Peyer's patch (tissue), 4 donors: ENCODE results near the gene RASSF4. TPM values are rescaled to one million over a fixed set of nuclear protein-coding genes. Genes with fewer than 3 reads are reported as not detected.

ENCODE experiments used
- DNase-seq, 3 donors: peaks; one replicate each; pipeline ENCODE4 v3.0.0-alpha.2; 2017 to 2019
- H3K27ac ChIP-seq, 4 donors: fragments of 200-600 bp; sonication (generic); one replicate each; pipeline ENCODE4 v1.5.1; 2016 to 2019
- H3K27me3 ChIP-seq, 2 donors: fragments of 200-600 bp; sonication (generic); one replicate each; pipeline ENCODE4 v1.5.1; 2019
- H3K36me3 ChIP-seq, 3 donors: fragments of 200-600 bp; sonication (generic); one replicate each; pipeline ENCODE4 v1.5.1; 2016 to 2019
- H3K4me1 ChIP-seq, 4 donors: fragments of 200-600 bp; sonication (generic); one replicate each; pipeline ENCODE4 v1.5.1; 2016 to 2019
- H3K4me3 ChIP-seq, 4 donors: fragments of 200-600 bp; sonication (generic); 1 replicate in 3 of 4; 2 replicates in 1 of 4; pipeline ENCODE4 v1.5.1; 2016 to 2019; ENCODE audit warnings: mild to moderate bottlenecking in 1 of 4
- H3K9me3 ChIP-seq, 4 donors: fragments of 200-600 bp; sonication (generic); one replicate each; pipeline ENCODE4 v1.5.1; 2016 to 2019; ENCODE audit warnings: mild to moderate bottlenecking in 1 of 4
- POLR2A ChIP-seq, 2 donors: fragments of 450-650 bp; IDR thresholded peaks; one replicate each; pipeline ENCODE4 v1.5.1; 2017; ENCODE audit warnings: antibody characterized with exemption in 2 of 2, mild to moderate bottlenecking in 2 of 2, moderate library complexity in 2 of 2
- total RNA-seq, 4 donors: library from RNA; depleted of rRNA; stranded (reverse); fragments of >200 nt; gene quantifications; one replicate each; pipeline ENCODE4 v1.1.0, GENCODE V29; 2016
- TF ChIP-seq, protein P1 (sequence below), 6 experiments: fragments of 450-650 bp in 4 of 6; fragments of 200-600 bp in 2 of 6; sonication (generic) in 1 of 6; IDR thresholded peaks; one replicate each; pipeline ENCODE4 v1.5.1; 2017 to 2019; ENCODE audit warnings: antibody characterized with exemption in 6 of 6, mild to moderate bottlenecking in 3 of 6, moderate library complexity in 1 of 6

RASSF4 gene
- total RNA-seq, 4 donors from 2014 or later: 62.7 to 99.6 (median 68.2) TPM

DNA sequence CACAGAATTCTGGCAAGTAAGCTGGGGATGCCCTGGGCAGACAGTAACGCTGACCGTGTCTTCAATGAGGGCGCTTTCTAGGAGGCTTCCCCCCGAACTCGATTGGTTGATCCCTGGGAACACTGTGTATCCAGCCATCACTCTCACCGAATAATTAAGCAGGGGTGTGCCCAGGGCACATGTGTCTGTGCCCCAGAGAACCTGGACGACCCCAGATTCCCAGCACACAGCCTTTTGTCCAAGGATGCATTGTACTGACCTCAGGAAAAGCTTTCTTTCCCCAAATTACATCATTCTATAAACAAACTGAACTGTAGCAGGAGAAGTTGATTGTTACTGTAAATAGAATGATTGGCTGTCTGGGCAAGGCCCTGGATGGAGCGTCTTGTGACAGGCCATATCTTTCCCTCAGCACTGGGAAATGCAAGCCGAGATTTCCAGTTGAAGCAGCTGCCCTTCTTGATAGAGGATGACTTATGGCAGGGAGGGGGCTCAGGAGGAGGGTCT lies 25.6 kb downstream of the RASSF4 start:
- Histone ChIP-seq H3K4me1 (peaks cover 0 to 22% (median 0%) of the 10 kb centered on the region in 4 donors), H3K27ac (peak overlapping the region in 2 of 4 donors; percentile 25 to 31), H3K27me3 (no peaks in the 10 kb centered on the region), H3K36me3 (peaks cover 0 to 31% (median 0%) of the 10 kb centered on the region in 3 donors), H3K9me3 (no peaks in the 10 kb centered on the region), H3K4me3 (no peak overlapping the region)
- peak in 1 of 3 donors; percentile 19 for DNase-seq
- TF ChIP-seq, protein P1, sequence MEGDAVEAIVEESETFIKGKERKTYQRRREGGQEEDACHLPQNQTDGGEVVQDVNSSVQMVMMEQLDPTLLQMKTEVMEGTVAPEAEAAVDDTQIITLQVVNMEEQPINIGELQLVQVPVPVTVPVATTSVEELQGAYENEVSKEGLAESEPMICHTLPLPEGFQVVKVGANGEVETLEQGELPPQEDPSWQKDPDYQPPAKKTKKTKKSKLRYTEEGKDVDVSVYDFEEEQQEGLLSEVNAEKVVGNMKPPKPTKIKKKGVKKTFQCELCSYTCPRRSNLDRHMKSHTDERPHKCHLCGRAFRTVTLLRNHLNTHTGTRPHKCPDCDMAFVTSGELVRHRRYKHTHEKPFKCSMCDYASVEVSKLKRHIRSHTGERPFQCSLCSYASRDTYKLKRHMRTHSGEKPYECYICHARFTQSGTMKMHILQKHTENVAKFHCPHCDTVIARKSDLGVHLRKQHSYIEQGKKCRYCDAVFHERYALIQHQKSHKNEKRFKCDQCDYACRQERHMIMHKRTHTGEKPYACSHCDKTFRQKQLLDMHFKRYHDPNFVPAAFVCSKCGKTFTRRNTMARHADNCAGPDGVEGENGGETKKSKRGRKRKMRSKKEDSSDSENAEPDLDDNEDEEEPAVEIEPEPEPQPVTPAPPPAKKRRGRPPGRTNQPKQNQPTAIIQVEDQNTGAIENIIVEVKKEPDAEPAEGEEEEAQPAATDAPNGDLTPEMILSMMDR (IDR thresholded peaks at IDR 0.05): no peak

DNA sequence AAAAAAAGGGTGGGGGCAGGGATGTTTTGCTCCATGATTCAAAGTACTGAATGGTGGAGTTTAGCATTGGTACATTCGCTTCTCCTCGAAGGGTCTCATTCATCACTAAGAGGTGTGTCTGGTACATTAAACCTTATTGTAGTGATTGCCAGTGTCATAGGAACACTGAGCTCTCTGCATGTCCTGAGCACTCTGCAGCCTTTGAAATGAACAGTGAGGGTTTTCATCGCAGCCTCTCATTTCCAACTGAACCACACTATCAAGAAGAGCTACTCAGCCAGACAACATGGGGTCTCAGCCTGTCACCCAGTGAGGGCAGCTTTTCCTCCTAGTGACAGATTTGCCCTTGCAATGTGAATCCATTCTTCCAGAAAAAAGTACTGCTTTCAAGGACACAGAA lies 26.6 kb downstream of the RASSF4 start:
- TF ChIP-seq, protein P1 (IDR thresholded peaks at IDR 0.05): no peak
- no peak for TF ChIP-seq POLR2A (IDR thresholded peaks at IDR 0.05)
- DNase-seq: peak in 1 of 3 donors; percentile 4
- Histone ChIP-seq H3K4me3 (no peak overlapping the region), H3K36me3 (peaks cover 0 to 35% (median 0%) of the 10 kb centered on the region in 3 donors), H3K27ac (peak overlapping the region in 1 of 4 donors; percentile 26), H3K4me1 (peaks cover 0 to 13% (median 0%) of the 10 kb centered on the region in 4 donors), H3K9me3 (no peaks in the 10 kb centered on the region), H3K27me3 (no peaks in the 10 kb centered on the region)

DNA sequence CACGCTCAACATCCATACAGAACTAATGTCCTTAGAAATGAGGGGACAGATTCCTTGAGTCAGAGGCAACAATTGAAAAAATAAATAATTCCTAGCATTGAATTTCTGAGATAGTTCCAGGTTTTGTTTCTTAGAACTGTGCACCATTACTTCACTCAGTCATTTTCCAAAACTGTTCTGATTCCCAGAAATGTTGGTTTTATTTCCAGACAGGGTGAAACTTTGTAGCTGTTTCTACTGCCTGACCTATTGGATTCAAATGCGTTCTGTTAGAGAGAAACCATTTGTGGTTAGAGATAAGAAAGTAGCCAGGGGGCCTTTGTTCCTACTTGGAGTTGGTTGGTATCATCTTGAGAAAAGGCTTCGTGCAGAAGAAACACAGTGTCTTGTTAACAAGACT lies 27.1 kb downstream of the RASSF4 start:
- H3K27ac ChIP-seq: no peak overlapping the region
- H3K4me1 ChIP-seq: peaks cover 0 to 10% (median 0%) of the 10 kb centered on the region in 4 donors
- DNase-seq: no peak
- peaks cover 0 to 40% (median 0%) of the 10 kb centered on the region in 3 donors for H3K36me3 ChIP-seq
- no peak overlapping the region for H3K4me3 ChIP-seq
- H3K27me3 ChIP-seq: no peaks in the 10 kb centered on the region
- no peaks in the 10 kb centered on the region for H3K9me3 ChIP-seq
- TF ChIP-seq POLR2A (IDR thresholded peaks at IDR 0.05): no peak
- TF ChIP-seq, protein P1 (IDR thresholded peaks at IDR 0.05): no peak

DNA sequence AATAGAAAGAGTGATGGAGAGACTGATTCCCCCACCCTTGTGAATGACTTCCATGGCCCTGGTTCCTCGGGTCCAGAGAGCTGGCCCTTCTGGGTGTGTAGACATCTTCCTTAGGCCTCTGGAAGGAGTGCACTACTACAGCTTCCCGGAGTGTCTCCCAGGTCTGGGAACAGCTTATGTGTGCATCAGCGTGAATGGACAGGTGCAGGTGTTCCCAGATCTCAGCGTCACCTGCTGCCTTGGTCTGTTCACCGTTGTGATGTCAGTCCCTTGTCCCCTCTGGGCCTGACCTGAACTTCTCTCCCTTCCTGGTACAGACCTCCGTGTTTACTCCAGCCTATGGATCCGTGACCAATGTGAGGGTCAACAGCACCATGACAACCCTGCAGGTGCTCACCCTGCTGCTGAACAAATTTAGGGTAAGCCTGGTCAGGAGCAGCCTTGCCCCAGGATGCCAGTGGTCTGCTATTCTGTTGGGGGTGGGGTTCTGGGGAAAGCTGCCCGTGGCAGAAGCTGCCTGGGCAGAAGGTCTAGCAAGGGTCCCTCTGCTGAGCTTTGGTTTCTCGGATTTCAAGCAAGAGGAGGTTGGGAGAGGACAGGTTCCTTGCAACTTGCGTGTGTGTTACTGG lies 29.5 kb downstream of the RASSF4 start:
- H3K4me3 ChIP-seq: no peak overlapping the region
- peaks cover 0 to 51% (median 0%) of the 10 kb centered on the region in 3 donors for H3K36me3 ChIP-seq
- H3K4me1 ChIP-seq: no peaks in the 10 kb centered on the region
- no peak overlapping the region for H3K27ac ChIP-seq
- no peaks in the 10 kb centered on the region for H3K9me3 ChIP-seq
- TF ChIP-seq, protein P1 (IDR thresholded peaks at IDR 0.05): no peak
- no peak for TF ChIP-seq POLR2A (IDR thresholded peaks at IDR 0.05)
- no peaks in the 10 kb centered on the region for H3K27me3 ChIP-seq
- no peak for DNase-seq

DNA sequence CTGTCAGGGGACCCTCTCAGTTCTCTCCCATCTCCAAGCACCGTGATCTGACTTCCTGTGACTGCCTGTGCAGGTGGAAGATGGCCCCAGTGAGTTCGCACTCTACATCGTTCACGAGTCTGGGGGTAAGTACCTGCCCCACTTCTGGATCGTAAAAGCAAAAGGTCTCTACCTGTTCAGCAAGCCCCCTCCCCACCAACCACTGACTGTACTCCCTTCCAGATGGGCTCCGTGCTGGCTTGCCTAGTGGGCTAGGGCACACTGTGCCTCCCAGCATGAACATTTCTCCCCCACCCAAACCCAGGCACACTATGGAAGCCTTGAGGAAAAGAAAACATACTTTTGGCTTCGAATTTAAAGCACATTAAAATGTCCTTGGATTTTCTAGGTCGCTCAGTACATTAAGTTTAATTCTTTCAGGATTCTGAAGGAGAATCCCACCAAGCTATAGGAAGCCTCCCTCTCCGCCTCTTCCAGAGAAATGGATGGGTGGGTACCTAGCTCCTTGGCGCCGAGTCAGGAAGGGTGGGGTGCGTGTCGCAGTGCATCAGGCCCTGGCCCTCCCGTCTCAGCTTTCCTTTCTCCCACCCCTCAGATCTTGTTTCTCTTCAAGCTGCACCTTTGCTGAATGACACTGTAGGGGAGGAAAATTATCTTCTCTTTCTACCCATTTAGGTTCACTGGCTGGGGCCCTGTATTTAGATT lies 30.1 kb downstream of the RASSF4 start:
- TF ChIP-seq, protein P1 (IDR thresholded peaks at IDR 0.05): no peak
- TF ChIP-seq POLR2A (IDR thresholded peaks at IDR 0.05): no peak
- H3K36me3 ChIP-seq: peaks cover 0 to 44% (median 0%) of the 10 kb centered on the region in 3 donors
- no peak overlapping the region for H3K27ac ChIP-seq
- no peaks in the 10 kb centered on the region for H3K9me3 ChIP-seq
- H3K4me3 ChIP-seq: no peak overlapping the region
- no peaks in the 10 kb centered on the region for H3K27me3 ChIP-seq
- H3K4me1 ChIP-seq: peaks cover 0 to under 1% (median 0%) of the 10 kb centered on the region in 4 donors
- no peak for DNase-seq
